Activated T-cell treated with anti-CD3 and anti-CD28 coated beads, Interleukin-2, amount 50 U/mL, for 24 hours (primary cell): Measurements from ENCODE around the gene OR4F6.

Experiments used
- DNase-seq: peaks from one replicate; pipeline ENCODE4 v3.0.0-alpha.2; 2020
- H3K27ac Mint-ChIP-seq: 2 replicates; pipeline ENCODE4 v1.8.0; 2020; ENCODE audit warnings: mild to moderate bottlenecking, mixed read lengths
- H3K27me3 Mint-ChIP-seq: 2 replicates; pipeline ENCODE4 v1.8.0; 2020; ENCODE audit warnings: mixed read lengths
- H3K36me3 Mint-ChIP-seq: 2 replicates; pipeline ENCODE4 v1.8.0; 2020; ENCODE audit warnings: low read depth, mixed read lengths
- H3K4me1 Mint-ChIP-seq: 2 replicates; pipeline ENCODE4 v1.8.0; 2020; ENCODE audit warnings: low read depth, mixed read lengths
- H3K4me3 Mint-ChIP-seq: 2 replicates; pipeline ENCODE4 v1.8.0; 2020; ENCODE audit warnings: mild to moderate bottlenecking, moderate library complexity, mixed read lengths
- H3K9me3 Mint-ChIP-seq: 2 replicates; pipeline ENCODE4 v1.8.0; 2020; ENCODE audit warnings: mixed read lengths

OR4F6 gene

DNA sequence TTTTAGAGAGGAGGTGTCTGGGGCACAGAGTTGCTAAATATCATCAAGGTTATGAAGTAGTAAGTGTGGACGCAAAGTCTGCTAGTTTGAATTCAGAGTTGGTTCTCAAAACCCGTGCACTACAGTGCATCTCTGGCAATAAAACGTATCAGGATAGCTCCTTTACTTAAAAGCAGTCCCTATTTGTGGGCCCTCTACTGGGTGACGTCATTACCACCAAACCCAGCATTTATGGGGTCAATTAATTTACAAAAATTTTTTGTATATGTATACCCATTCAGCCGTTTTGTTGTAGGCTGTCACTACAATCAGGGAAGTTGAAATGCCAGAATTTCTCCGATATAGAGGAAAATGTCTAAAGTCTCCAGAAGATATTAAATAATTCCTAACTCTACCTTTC is 17.5 kb downstream of the OR4F6 start:
- Mint-ChIP-seq H3K9me3 (no peaks in the 10 kb centered on the region), H3K36me3 (no peaks in the 10 kb centered on the region), H3K27me3 (peaks cover 50% of the 10 kb centered on the region), H3K27ac (no peak overlapping the region), H3K4me3 (no peak overlapping the region), H3K4me1 (no peaks in the 10 kb centered on the region)
- no peak for DNase-seq

DNA sequence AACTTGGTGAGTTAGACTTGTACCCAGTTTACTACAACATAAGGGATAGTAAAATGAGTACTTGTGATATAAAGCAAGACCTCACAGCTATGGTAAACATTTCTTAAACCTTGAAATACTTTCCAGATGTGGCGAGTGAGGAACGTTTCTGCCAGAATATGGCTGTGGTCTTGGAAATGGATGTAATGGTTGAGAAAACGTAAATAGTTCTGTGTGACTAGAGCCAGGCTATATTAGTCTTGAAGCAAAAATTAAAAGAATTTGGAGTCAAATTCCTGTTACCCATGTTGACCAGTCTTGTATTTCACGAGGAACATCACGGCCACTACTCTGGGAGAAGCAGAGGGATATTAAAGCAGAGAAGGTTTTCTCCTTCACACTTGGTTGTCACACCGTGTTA is 23.9 kb downstream of the OR4F6 start:
- Mint-ChIP-seq H3K27me3 (peaks cover 59% of the 10 kb centered on the region), H3K27ac (no peak overlapping the region), H3K9me3 (no peaks in the 10 kb centered on the region), H3K36me3 (no peaks in the 10 kb centered on the region), H3K4me3 (no peak overlapping the region), H3K4me1 (no peaks in the 10 kb centered on the region)
- DNase-seq: no peak

DNA sequence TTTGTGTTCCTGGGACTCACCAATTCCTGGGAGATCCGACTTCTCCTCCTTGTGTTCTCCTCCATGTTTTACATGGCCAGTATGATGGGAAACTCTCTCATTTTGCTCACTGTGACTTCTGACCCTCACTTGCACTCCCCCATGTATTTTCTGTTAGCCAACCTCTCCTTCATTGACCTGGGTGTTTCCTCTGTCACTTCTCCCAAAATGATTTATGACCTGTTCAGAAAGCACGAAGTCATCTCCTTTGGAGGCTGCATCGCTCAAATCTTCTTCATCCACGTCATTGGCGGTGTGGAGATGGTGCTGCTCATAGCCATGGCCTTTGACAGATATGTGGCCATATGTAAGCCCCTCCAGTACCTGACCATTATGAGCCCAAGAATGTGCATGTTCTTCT is 25.5 kb downstream of the OR4F6 start:
- no peaks in the 10 kb centered on the region for H3K9me3 Mint-ChIP-seq
- no peak overlapping the region for H3K4me3 Mint-ChIP-seq
- H3K27ac Mint-ChIP-seq: no peak overlapping the region

DNA sequence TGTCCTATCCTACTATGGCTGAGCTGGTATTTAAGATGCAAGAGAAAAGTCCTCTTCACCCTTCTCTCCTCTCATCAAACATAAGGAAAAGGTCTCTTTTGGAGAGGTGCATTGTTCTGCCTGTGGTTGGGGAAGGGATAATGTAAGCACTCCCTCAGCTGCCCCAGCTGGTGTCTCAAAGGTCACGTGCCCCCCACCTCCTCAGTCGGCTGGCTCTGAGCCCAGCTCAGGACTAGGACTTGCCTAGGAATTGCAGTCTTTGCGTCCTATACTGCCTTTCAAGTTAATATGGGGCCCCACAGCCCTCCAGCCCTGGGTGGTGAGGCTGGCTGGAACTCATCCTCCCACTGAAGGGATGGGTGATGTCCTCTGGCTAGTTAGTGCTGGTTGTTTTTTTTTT is 38.3 kb downstream of the OR4F6 start:
- Mint-ChIP-seq H3K4me1 (no peaks in the 10 kb centered on the region), H3K36me3 (no peaks in the 10 kb centered on the region), H3K27ac (no peak overlapping the region), H3K27me3 (peaks cover 41% of the 10 kb centered on the region), H3K4me3 (no peak overlapping the region), H3K9me3 (no peaks in the 10 kb centered on the region)
- DNase-seq: no peak

More for the DNA sequence above, 25.5 kb downstream of the OR4F6 start:
- H3K4me1 Mint-ChIP-seq: no peaks in the 10 kb centered on the region
- H3K27me3 Mint-ChIP-seq: peaks cover 57% of the 10 kb centered on the region
- DNase-seq: no peak
- no peaks in the 10 kb centered on the region for H3K36me3 Mint-ChIP-seq

DNA sequence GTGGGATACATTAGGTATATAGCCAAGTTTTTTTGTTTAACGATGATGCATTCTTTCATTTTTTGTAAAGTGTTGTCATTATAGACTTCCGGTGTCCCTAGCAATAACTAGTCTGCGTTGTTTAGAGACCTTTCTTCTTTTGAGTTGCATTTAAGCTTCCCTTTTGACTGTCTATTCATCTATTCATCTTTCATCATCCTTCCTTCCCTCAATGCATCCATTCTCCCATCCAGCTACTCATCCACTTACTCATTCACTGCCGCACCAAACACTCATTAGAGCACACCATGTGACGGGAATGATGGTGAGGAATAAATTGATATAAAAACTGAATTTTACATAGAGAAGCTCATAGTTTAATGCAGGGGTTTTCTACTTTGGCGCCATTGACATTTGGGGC is 41.6 kb downstream of the OR4F6 start:
- Mint-ChIP-seq H3K4me1 (no peaks in the 10 kb centered on the region), H3K9me3 (no peaks in the 10 kb centered on the region), H3K27me3 (peaks cover 45% of the 10 kb centered on the region), H3K4me3 (no peak overlapping the region), H3K36me3 (no peaks in the 10 kb centered on the region), H3K27ac (no peak overlapping the region)
- no peak for DNase-seq

DNA sequence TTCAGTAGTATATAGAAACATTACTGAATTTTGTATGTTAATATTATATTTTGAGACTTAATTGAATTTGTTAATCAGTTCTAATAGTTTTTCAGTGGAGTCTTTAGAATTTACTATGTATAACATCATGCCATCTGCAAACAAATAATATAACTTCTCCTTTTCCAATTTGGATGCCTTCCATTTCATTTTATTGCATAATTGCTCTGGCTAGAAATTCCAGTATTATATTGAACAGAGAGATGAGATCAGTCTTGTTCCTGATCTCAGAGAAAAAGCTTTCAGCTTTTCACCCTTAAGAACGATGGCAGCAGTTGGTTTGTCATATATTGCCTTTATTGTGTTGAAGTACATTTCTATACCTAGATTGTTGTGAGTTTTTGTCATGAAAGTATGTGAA is 49.0 kb downstream of the OR4F6 start:
- H3K36me3 Mint-ChIP-seq: no peaks in the 10 kb centered on the region

More for the DNA sequence above, 49.0 kb downstream of the OR4F6 start:
- Mint-ChIP-seq H3K27me3 (peaks cover 41% of the 10 kb centered on the region), H3K4me1 (no peaks in the 10 kb centered on the region), H3K4me3 (no peak overlapping the region), H3K27ac (no peak overlapping the region), H3K9me3 (no peaks in the 10 kb centered on the region)
- DNase-seq: no peak
